GM12892 (cell line): ENCODE results near the gene LCP2.

Source experiments
- POLR2A ChIP-seq: IDR thresholded peaks from 2 replicates; pipeline ENCODE4 v1.6.1; 2011; ENCODE audit warnings: low read depth, low read length, control low read depth
- POLR2AphosphoS5 ChIP-seq: IDR thresholded peaks from 2 replicates; pipeline ENCODE4 v1.6.1; 2011; ENCODE audit warnings: low read depth, low read length, control low read depth

DNA sequence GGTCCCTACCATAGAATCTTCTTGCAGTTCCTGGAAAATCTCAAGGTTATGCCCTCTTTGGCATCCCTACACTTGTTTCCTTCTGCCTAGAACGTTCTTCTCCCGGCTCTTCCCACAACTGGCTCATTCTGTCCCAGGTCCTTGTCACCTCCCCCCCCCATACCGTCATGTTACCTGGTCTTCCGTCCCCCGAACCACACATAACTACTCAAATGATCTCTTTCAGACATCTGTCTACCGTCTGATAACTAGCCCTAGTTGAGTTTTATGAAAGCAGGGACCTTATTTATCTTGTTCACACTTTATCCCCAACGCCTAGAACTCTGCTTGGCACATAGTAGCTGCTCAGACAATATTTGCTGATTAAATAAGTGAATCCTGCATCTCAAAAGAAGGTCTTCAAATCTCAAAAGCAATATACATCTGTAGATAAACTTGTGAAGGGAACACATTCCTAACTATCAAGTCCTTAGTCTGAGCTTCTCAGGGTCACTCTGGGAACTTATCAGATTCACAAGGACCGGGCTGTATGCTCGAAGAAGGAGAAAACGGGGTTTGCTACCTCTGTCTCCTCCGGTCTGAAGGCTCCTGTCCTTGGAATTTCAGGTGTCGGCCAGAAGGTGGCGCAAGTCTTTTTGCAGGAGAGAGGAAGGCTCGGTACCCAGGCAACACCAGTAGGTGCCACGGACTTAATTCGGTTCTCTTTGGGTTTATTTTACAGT lies 30.0 kb downstream of the LCP2 start:
- no peak for TF ChIP-seq POLR2A
- 0 out of 2 replicates have a peak, but pooled peaks have one; percentile 33 for TF ChIP-seq POLR2AphosphoS5
